Measurements from ENCODE around the gene NT5C3B. TPM values are rescaled to one million over a fixed set of nuclear protein-coding genes. Genes with fewer than 3 reads are reported as not detected.

NT5C3B gene
- total and polyA plus RNA-seq, 2 donors (not counting 1 experiment from before 2014, with no cell fraction given) = 49.6 to 50.1 TPM

- Mint-ChIP-seq H3K27me3 (no peaks in the 10 kb centered on the region), H3K4me1 (peaks cover under 1% of the 10 kb centered on the region), H3K9me3 (ENCODE audit: insufficient read depth) (no peaks in the 10 kb centered on the region), H3K27ac (no peak overlapping the region), H3K4me3 (no peak overlapping the region)
- POLR2A ChIA-PET = no interaction called here
- H2AFZ ChIP-seq (ENCODE audit: insufficient read depth, low read depth, low read length, poor library complexity, severe bottlenecking) = no peak overlapping the region
- peaks cover under 1 to 1% of the 10 kb centered on the region in 2 donors for H3K4me1 ChIP-seq (ENCODE audit: control insufficient read depth in 2 of 2, insufficient read depth in 2 of 2, low read length in 2 of 2)
- TF ChIP-seq EZH2 (IDR thresholded peaks at IDR 0.05; ENCODE audit: borderline replicate concordance, insufficient read depth, low read depth, low read length, poor library complexity, severe bottlenecking) = no peak
- no peak for TF ChIP-seq CTCF (IDR thresholded peaks at IDR 0.05)
- H4K20me1 ChIP-seq (ENCODE audit: control insufficient read depth, insufficient read depth, low read length, poor library complexity, severe bottlenecking) = no peaks in the 10 kb centered on the region
- H3K9me3 ChIP-seq (ENCODE audit: control extremely low read depth in 1 of 3, control insufficient read depth in 2 of 3, insufficient read depth in 1 of 3, low read length in 2 of 3) = no peaks in the 10 kb centered on the region
- 96% methylated on average over 6 of the region's 7 CpGs for WGBS (ENCODE audit: insufficient coverage)
- intact Hi-C loops (cut with micrococcal nuclease) = no loop called here
- no peak overlapping the region for H3K27ac ChIP-seq (ENCODE audit: low read length in 2 of 2)
- CTCF ChIA-PET = interaction anchor here (0.5 kb wide), 1 partner anchor 23 kb away, joined by 3 read pairs; no protein-coding TSS in a partner anchor
- H3K27me3 ChIP-seq (replicated peaks in 1 of 4; ENCODE audit: control extremely low read depth in 1 of 4, control insufficient read depth in 3 of 4, insufficient read depth in 4 of 4, low read length in 3 of 4) = no peaks in the 10 kb centered on the region
- H3K4me3 ChIP-seq (ENCODE audit: control extremely low read depth in 1 of 5, extremely low read depth in 1 of 5, insufficient read depth in 1 of 5, low read depth in 2 of 5, low read length in 4 of 5) = no peak overlapping the region
- H3K36me3 ChIP-seq (replicated peaks in 1 of 2; ENCODE audit: control extremely low read depth in 1 of 2, control insufficient read depth in 1 of 2, extremely low read depth in 1 of 2, insufficient read depth in 2 of 2, low read length in 1 of 2) = peaks cover 0 to 45% of the 10 kb centered on the region in 2 experiments
- no peak overlapping the region for H3K4me2 ChIP-seq (replicated peaks; ENCODE audit: low read depth, low read length, poor library complexity, severe bottlenecking)
- DNase-seq (no peak), ATAC-seq (ENCODE audit: low read depth) (no peak)
- H3K79me2 ChIP-seq (ENCODE audit: control insufficient read depth, insufficient read depth, low read length) = peaks cover 3% of the 10 kb centered on the region
- H3K9ac ChIP-seq (ENCODE audit: low read length) = no peak overlapping the region
Measured at GRCh38 chr17:41870627-41871026, 34.6 kb upstream of the NT5C3B start.

DNA sequence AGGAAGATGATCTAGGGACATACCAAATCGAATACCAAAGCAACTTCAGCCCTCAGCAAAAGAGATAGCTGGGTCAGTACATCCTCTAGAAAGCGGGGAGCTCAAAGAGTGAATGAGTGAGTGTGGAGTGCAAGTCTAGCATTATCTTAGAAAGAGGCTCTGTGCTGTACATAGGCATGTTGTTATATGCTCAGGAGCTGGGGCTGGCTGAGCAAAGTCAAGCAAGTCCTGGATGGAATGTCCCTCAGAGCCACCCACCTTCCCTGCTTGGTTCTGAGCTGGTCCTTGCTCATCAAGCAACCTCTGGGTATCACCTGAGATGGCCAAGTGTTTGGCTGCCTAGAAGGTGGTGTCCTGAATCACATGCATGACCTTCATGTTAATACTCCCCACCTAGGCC, 34.1 kb upstream of the NT5C3B start:
- CTCF ChIA-PET = interaction anchor here (0.5 kb wide), 1 partner anchor 23 kb away, joined by 3 read pairs; no protein-coding TSS in a partner anchor

More for the DNA sequence above, 34.1 kb upstream of the NT5C3B start:
- Histone ChIP-seq H3K79me2 (ENCODE audit: control insufficient read depth, insufficient read depth, low read length) (peaks cover 7% of the 10 kb centered on the region), H4K20me1 (ENCODE audit: control insufficient read depth, insufficient read depth, low read length, poor library complexity, severe bottlenecking) (no peaks in the 10 kb centered on the region), H3K4me2 (replicated peaks; ENCODE audit: low read depth, low read length, poor library complexity, severe bottlenecking) (no peak overlapping the region), H3K36me3 (replicated peaks in 1 of 2; ENCODE audit: control extremely low read depth in 1 of 2, control insufficient read depth in 1 of 2, extremely low read depth in 1 of 2, insufficient read depth in 2 of 2, low read length in 1 of 2) (peaks cover 0 to 44% of the 10 kb centered on the region in 2 experiments), H3K4me3 (ENCODE audit: control extremely low read depth in 1 of 5, extremely low read depth in 1 of 5, insufficient read depth in 1 of 5, low read depth in 2 of 5, low read length in 4 of 5) (no peak overlapping the region), H3K9ac (ENCODE audit: low read length) (no peak overlapping the region), H3K27ac (ENCODE audit: low read length in 2 of 2) (no peak overlapping the region), H3K9me3 (ENCODE audit: control extremely low read depth in 1 of 3, control insufficient read depth in 2 of 3, insufficient read depth in 1 of 3, low read length in 2 of 3) (no peaks in the 10 kb centered on the region), H2AFZ (ENCODE audit: insufficient read depth, low read depth, low read length, poor library complexity, severe bottlenecking) (no peak overlapping the region), H3K4me1 (ENCODE audit: control insufficient read depth in 2 of 2, insufficient read depth in 2 of 2, low read length in 2 of 2) (peaks cover 3 to 4% of the 10 kb centered on the region in 2 donors), H3K27me3 (replicated peaks in 1 of 4; ENCODE audit: control extremely low read depth in 1 of 4, control insufficient read depth in 3 of 4, insufficient read depth in 4 of 4, low read length in 3 of 4) (no peaks in the 10 kb centered on the region)
- peaks cover 6% of the 10 kb centered on the region for H3K4me1 Mint-ChIP-seq
- no peak for ATAC-seq (ENCODE audit: low read depth)
- DNase-seq = no peak
- no peak overlapping the region for H3K4me3 Mint-ChIP-seq
- H3K9me3 Mint-ChIP-seq (ENCODE audit: insufficient read depth) = no peaks in the 10 kb centered on the region
- H3K27ac Mint-ChIP-seq = no peak overlapping the region
- POLR2A ChIA-PET = no interaction called here
- intact Hi-C loops (cut with micrococcal nuclease) = no loop called here
- no peak for TF ChIP-seq EZH2 (IDR thresholded peaks at IDR 0.05; ENCODE audit: borderline replicate concordance, insufficient read depth, low read depth, low read length, poor library complexity, severe bottlenecking)
- TF ChIP-seq CTCF (IDR thresholded peaks at IDR 0.05) = no peak
- 100% methylated on average over 1 of the region's 2 CpGs for WGBS (ENCODE audit: insufficient coverage)
- no peaks in the 10 kb centered on the region for H3K27me3 Mint-ChIP-seq
